Bone marrow (tissue), 2 donors: ENCODE data around the gene FOXP1.

ENCODE experiments used
- DNase-seq, 2 donors: peaks; one replicate each; lab custom pipeline; 2025; lab: John Stamatoyannopoulos, UW

FOXP1 gene

GRCh38 chr3:71586810-71587242 is 3.3 kb upstream of the FOXP1 start:
- no peak for DNase-seq

- DNase-seq: peak in 1 of 2 donors; percentile 35
Observed at GRCh38 chr3:71585887-71586809, 2.6 kb upstream of the FOXP1 start.

GRCh38 chr3:71585131-71585530 is 1.6 kb upstream of the FOXP1 start:
- no peak for DNase-seq

- DNase-seq: peak in 1 of 2 donors; percentile 66
Observed at GRCh38 chr3:71584394-71585011, 975 bp upstream of the FOXP1 start.

- DNase-seq: peak; percentile 42 to 80
Observed at GRCh38 chr3:71582612-71583565, 639 bp downstream of the FOXP1 start.

- peak; percentile 76 to 82 for DNase-seq
Observed at GRCh38 chr3:71582036-71582611, 1.4 kb downstream of the FOXP1 start.

GRCh38 chr3:71581457-71582035 is 2.0 kb downstream of the FOXP1 start:
- peak in 1 of 2 donors; percentile 71 for DNase-seq

- peak in 1 of 2 donors; percentile 9 for DNase-seq
Observed at GRCh38 chr3:71580636-71581456, 2.7 kb downstream of the FOXP1 start.

- peak in 1 of 2 donors; percentile 89 for DNase-seq
Observed at GRCh38 chr3:71579935-71580406, 3.6 kb downstream of the FOXP1 start.

- no peak for DNase-seq
Observed at GRCh38 chr3:71579326-71579934, 4.1 kb downstream of the FOXP1 start.

- DNase-seq: peak in 1 of 2 donors; percentile 37
Observed at GRCh38 chr3:71578054-71578751, 5.3 kb downstream of the FOXP1 start.

GRCh38 chr3:71577011-71577410 is 6.5 kb downstream of the FOXP1 start:
- peak in 1 of 2 donors; percentile 26 for DNase-seq

GRCh38 chr3:71575433-71575832 is 8.1 kb downstream of the FOXP1 start:
- no peak for DNase-seq

GRCh38 chr3:71573181-71573580 is 10.3 kb downstream of the FOXP1 start:
- DNase-seq: no peak

GRCh38 chr3:71570546-71570945 is 13.0 kb downstream of the FOXP1 start:
- no peak for DNase-seq

- DNase-seq: no peak
Observed at GRCh38 chr3:71568207-71568606, 15.3 kb downstream of the FOXP1 start.

GRCh38 chr3:71566776-71567175 is 16.8 kb downstream of the FOXP1 start:
- no peak for DNase-seq

GRCh38 chr3:71565976-71566375 is 17.6 kb downstream of the FOXP1 start:
- DNase-seq: no peak

- no peak for DNase-seq
Observed at GRCh38 chr3:71565316-71565715, 18.2 kb downstream of the FOXP1 start.
